Neural cell (in vitro differentiated cells): Measurements from ENCODE around the gene ANXA4. TPM values are rescaled to one million over a fixed set of nuclear protein-coding genes. Genes with fewer than 3 reads are reported as not detected.

Experiments used
- H2AFZ ChIP-seq: fragments of 200-600, 300-800 bp; sonication (generic), shearing (Covaris generic); 2 replicates; pipeline ENCODE4 v1.6.0; 2014; ENCODE audit warnings: low read depth, mild to moderate bottlenecking, antibody characterized with exemption, low read length, moderate library complexity
- H3F3A ChIP-seq: fragments of 200-600 bp; shearing (Covaris generic); 2 replicates; pipeline ENCODE4 v1.6.1; 2016; ENCODE audit warnings: mild to moderate bottlenecking, moderate library complexity, mixed read lengths, antibody characterized with exemption, low read length; ENCODE audit not compliant: insufficient read depth, poor library complexity, severe bottlenecking
- H3K27ac ChIP-seq: fragments of 200-600, 300-800 bp; sonication (generic), shearing (Covaris generic); 2 replicates; pipeline ENCODE4 v1.5.1; 2014; ENCODE audit warnings: mild to moderate bottlenecking, low read length, moderate library complexity
- H3K27me3 ChIP-seq: fragments of 300-800, 200-600 bp; sonication (generic), shearing (Covaris generic); 2 replicates; pipeline ENCODE4 v1.6.0; 2014; ENCODE audit warnings: mild to moderate bottlenecking, low read depth, low read length, moderate library complexity; ENCODE audit not compliant: insufficient read depth
- H3K36me3 ChIP-seq: fragments of 300-800, 200-600 bp; sonication (generic), shearing (Covaris generic); 2 replicates; pipeline ENCODE4 v1.5.1; 2014; ENCODE audit warnings: mild to moderate bottlenecking, antibody characterized with exemption, low read length, moderate library complexity; ENCODE audit not compliant: insufficient read depth
- H3K4me2 ChIP-seq: fragments of 300-800, 200-600 bp; sonication (generic), shearing (Covaris generic); 2 replicates; pipeline ENCODE4 v1.6.0; 2014; ENCODE audit warnings: mild to moderate bottlenecking, low read length
- H3K4me3 ChIP-seq: fragments of 300-800, 200-600 bp; sonication (generic), shearing (Covaris generic); 2 replicates; pipeline ENCODE4 v1.5.1; 2014; ENCODE audit warnings: mild to moderate bottlenecking, low read length, moderate library complexity
- H3K79me2 ChIP-seq: fragments of 200-600 bp; shearing (Covaris generic); replicated peaks from 2 replicates; pipeline ENCODE4 v1.6.0; 2014; ENCODE audit warnings: mild to moderate bottlenecking, low read length, moderate library complexity; ENCODE audit not compliant: insufficient read depth
- H3K9ac ChIP-seq: fragments of 300-800, 200-600 bp; sonication (generic), shearing (Covaris generic); 2 replicates; pipeline ENCODE4 v1.6.1; 2016; ENCODE audit warnings: mild to moderate bottlenecking, low read length, mixed read lengths
- H3K9me2 ChIP-seq: fragments of 200-600 bp; shearing (Covaris generic); 2 replicates; pipeline ENCODE4 v1.6.1; 2016; ENCODE audit warnings: mild to moderate bottlenecking, low read length, mixed read lengths; ENCODE audit not compliant: insufficient read depth
- H3K9me3 ChIP-seq: fragments of 200-600, 300-800 bp; sonication (generic), shearing (Covaris generic); 2 replicates; pipeline ENCODE4 v1.6.1; 2016; ENCODE audit warnings: mild to moderate bottlenecking, mixed run types, low read length, moderate library complexity, mixed read lengths
- H4K20me1 ChIP-seq: fragments of 200-600 bp; shearing (Covaris generic); 2 replicates; pipeline ENCODE4 v1.6.1; 2016; ENCODE audit warnings: mild to moderate bottlenecking, mixed run types; ENCODE audit not compliant: insufficient read depth
- CTCF ChIP-seq: fragments of 450-650 bp; IDR thresholded peaks from 2 replicates; pipeline ENCODE4 v1.5.1; 2014; ENCODE audit warnings: antibody characterized with exemption, mild to moderate bottlenecking, moderate library complexity; ENCODE audit not compliant: poor library complexity, severe bottlenecking
- EP300 ChIP-seq: fragments of 450-650 bp; conservative IDR thresholded peaks from 2 replicates; pipeline ENCODE4 v1.6.1; 2014; ENCODE audit warnings: antibody characterized with exemption, mild to moderate bottlenecking, moderate library complexity; ENCODE audit not compliant: poor library complexity, severe bottlenecking
- EZH2 ChIP-seq: fragments of 200-600, 300-800 bp; shearing (Covaris generic), sonication (generic); IDR thresholded peaks from 2 replicates; pipeline ENCODE4 v1.6.1; 2014; ENCODE audit warnings: antibody characterized with exemption, low read length, borderline replicate concordance, mild to moderate bottlenecking; ENCODE audit not compliant: insufficient read depth, poor library complexity, severe bottlenecking
- MXI1 ChIP-seq: fragments of 450-650 bp; conservative IDR thresholded peaks from 2 replicates; pipeline ENCODE4 v1.6.1; 2014; ENCODE audit warnings: antibody characterized with exemption, mild to moderate bottlenecking; ENCODE audit not compliant: poor library complexity, severe bottlenecking
- POLR2AphosphoS5 ChIP-seq: IDR thresholded peaks from 2 replicates; pipeline ENCODE4 v1.6.1; 2012
- RAD21 ChIP-seq: fragments of 450-650 bp; conservative IDR thresholded peaks from 2 replicates; pipeline ENCODE4 v1.6.1; 2014; ENCODE audit warnings: antibody characterized with exemption, mild to moderate bottlenecking, moderate library complexity
- REST ChIP-seq: IDR thresholded peaks from 2 replicates; pipeline ENCODE4 v1.6.1; 2012; ENCODE audit warnings: borderline replicate concordance
- SMC3 ChIP-seq: fragments of 450-650 bp; conservative IDR thresholded peaks from 2 replicates; pipeline ENCODE4 v1.6.1; 2014; ENCODE audit warnings: antibody characterized with exemption, mild to moderate bottlenecking, moderate library complexity; ENCODE audit not compliant: poor library complexity
- TAF1 ChIP-seq: IDR thresholded peaks from 2 replicates; pipeline ENCODE4 v1.6.1; 2012; ENCODE audit warnings: low read depth
- polyA plus RNA-seq: library from polyadenylated mRNA; depleted of rRNA; stranded (reverse); fragments of >200 nt; gene quantifications from 2 replicates; pipeline ENCODE4 v1.2.3, GENCODE V29; 2014

The ANXA4 gene
- polyA plus RNA-seq, 1 donor from 2014 or later = 1.8 TPM

- Histone ChIP-seq H3K27ac (no peak overlapping the region), H3K79me2 (no peaks in the 10 kb centered on the region), H3K4me2 (no peak overlapping the region), H3F3A (no peaks in the 10 kb centered on the region), H3K4me3 (no peak overlapping the region), H2AFZ (no peak overlapping the region), H3K9me3 (no peaks in the 10 kb centered on the region), H4K20me1 (no peaks in the 10 kb centered on the region), H3K36me3 (no peaks in the 10 kb centered on the region), H3K9ac (no peak overlapping the region), H3K27me3 (no peaks in the 10 kb centered on the region), H3K9me2 (no peaks in the 10 kb centered on the region)
- TF ChIP-seq SMC3 = no peak
- no peak for TF ChIP-seq TAF1
- no peak for TF ChIP-seq RAD21
- no peak for TF ChIP-seq REST
These were observed 48.1 kb downstream of the ANXA4 start for GRCh38 chr2:69789772-69790600.

GRCh38 chr2:69790601-69790959, 48.6 kb downstream of the ANXA4 start:
- no peak overlapping the region for H3K4me2 ChIP-seq
- no peaks in the 10 kb centered on the region for H3F3A ChIP-seq
- H3K27ac ChIP-seq = no peak overlapping the region

More at GRCh38 chr2:69790601-69790959, 48.6 kb downstream of the ANXA4 start:
- Histone ChIP-seq H3K9me2 (no peaks in the 10 kb centered on the region), H2AFZ (no peak overlapping the region), H3K4me3 (no peak overlapping the region), H3K36me3 (no peaks in the 10 kb centered on the region), H3K27me3 (no peaks in the 10 kb centered on the region), H3K9me3 (no peaks in the 10 kb centered on the region), H4K20me1 (no peaks in the 10 kb centered on the region), H3K79me2 (no peaks in the 10 kb centered on the region), H3K9ac (no peak overlapping the region)
- no peak for TF ChIP-seq POLR2AphosphoS5
- no peak for TF ChIP-seq EZH2
- TF ChIP-seq SMC3 = no peak
- TF ChIP-seq EP300 = no peak
- TF ChIP-seq MXI1 = no peak
- TF ChIP-seq REST = no peak
- no peak for TF ChIP-seq TAF1
- TF ChIP-seq RAD21 = no peak
- no peak for TF ChIP-seq CTCF
